Thoracic aorta (tissue), 2 donors: ENCODE measurements around the gene MAFG. TPM values are rescaled to one million over a fixed set of nuclear protein-coding genes. Genes with fewer than 3 reads are reported as not detected.

Source experiments
- ATAC-seq: fragments of 150-250 bp; one replicate; pipeline ENCODE4 v1.8.0; 2017; ENCODE audit warnings: low read depth; ENCODE audit not compliant: insufficient number of reproducible peaks, low FRiP score
- DNase-seq: peaks from one replicate; pipeline ENCODE4 v3.0.0-alpha.2; 2020; ENCODE audit warnings: low spot score
- H3K27ac ChIP-seq, 2 donors: fragments of 200-600 bp; sonication (generic); 1 replicate in 1 of 2; 2 replicates in 1 of 2; pipeline ENCODE4 v1.5.1; 2016; ENCODE audit warnings: mild to moderate bottlenecking in 2 of 2, moderate library complexity in 2 of 2
- H3K27me3 ChIP-seq: fragments of 200-600 bp; sonication (generic); replicated peaks from 2 replicates; pipeline ENCODE4 v1.6.0; 2016; ENCODE audit warnings: mild to moderate bottlenecking; ENCODE audit not compliant: insufficient read depth
- H3K36me3 ChIP-seq: fragments of 200-600 bp; sonication (generic); one replicate; pipeline ENCODE4 v1.5.1; 2016
- H3K4me1 ChIP-seq, 2 donors: fragments of 200-600 bp; sonication (generic); 1 replicate in 1 of 2; 2 replicates in 1 of 2; pipeline versions ENCODE4 v1.5.1 to v1.6.0; 2016; ENCODE audit warnings: low read depth in 2 of 2, mild to moderate bottlenecking in 1 of 2; ENCODE audit not compliant: control insufficient read depth in 1 of 2
- H3K4me3 ChIP-seq: fragments of 200-600 bp; sonication (generic); 2 replicates; pipeline ENCODE4 v1.5.1; 2016; ENCODE audit warnings: mild to moderate bottlenecking
- H3K9me3 ChIP-seq: fragments of 200-600 bp; sonication (generic); 2 replicates; pipeline ENCODE4 v1.5.1; 2016
- CTCF ChIP-seq: fragments of 200-600 bp; sonication (generic); IDR thresholded peaks from one replicate; pipeline ENCODE4 v1.5.1; 2019; ENCODE audit warnings: antibody characterized with exemption
- total RNA-seq, 2 donors: library from RNA; depleted of rRNA; stranded (reverse); fragments of >200 nt; gene quantifications; one replicate each; pipeline versions ENCODE4 v1.1.0 to v1.2.3, GENCODE V29; 2016

Gene MAFG
- total RNA-seq, 2 donors from 2014 or later, result 29.8 to 32.1 TPM

GRCh38 chr17:81870981-81871386, 56.6 kb downstream of the MAFG start, which contains the start of gene ARHGDIA:
TSS of gene ARHGDIA (minus strand) at chr17:81871337. CDS start at chr17:81869930, 1,407 bp downstream.
- DNase-seq, result no peak
- H3K4me3 ChIP-seq, result peak within 1 kb of the TSS; percentile 95
- no peaks in the 10 kb centered on the region for H3K9me3 ChIP-seq
- peak; percentile 63 for ATAC-seq
- H3K36me3 ChIP-seq, result peaks cover 15% of the 10 kb centered on the region
- TF ChIP-seq CTCF, result no peak
- H3K27ac ChIP-seq, result peak within 1 kb of the TSS; percentile 98 to 99
- no peaks in the 10 kb centered on the region for H3K27me3 ChIP-seq
- H3K4me1 ChIP-seq, result peaks cover 20 to 40% of the 10 kb centered on the region in 2 donors

- Histone ChIP-seq H3K36me3 (peaks cover 15% of the 10 kb centered on the region), H3K4me3 (peak overlapping the region; percentile 95), H3K9me3 (no peaks in the 10 kb centered on the region), H3K27me3 (no peaks in the 10 kb centered on the region), H3K4me1 (peaks cover 20 to 40% of the 10 kb centered on the region in 2 donors), H3K27ac (peak overlapping the region; percentile 92 to 95)
- TF ChIP-seq CTCF, result no peak
- DNase-seq (no peak), ATAC-seq (no peak)
Observed at GRCh38 chr17:81870131-81870980, 57.2 kb downstream of the MAFG start.

GRCh38 chr17:81869221-81870130, 58.1 kb downstream of the MAFG start:
- Histone ChIP-seq H3K27me3 (no peaks in the 10 kb centered on the region), H3K4me1 (peaks cover 20 to 40% of the 10 kb centered on the region in 2 donors), H3K9me3 (no peaks in the 10 kb centered on the region), H3K27ac (peak overlapping the region; percentile 92 to 95), H3K4me3 (peak overlapping the region; percentile 95), H3K36me3 (peaks cover 15% of the 10 kb centered on the region)
- TF ChIP-seq CTCF, result peak; percentile 92
- DNase-seq, result no peak
- ATAC-seq, result no peak

GRCh38 chr17:81868674-81869220, 58.8 kb downstream of the MAFG start:
- Histone ChIP-seq H3K4me1 (peaks cover 20 to 40% of the 10 kb centered on the region in 2 donors), H3K27me3 (no peaks in the 10 kb centered on the region), H3K27ac (peak overlapping the region; percentile 92 to 95), H3K36me3 (peaks cover 15% of the 10 kb centered on the region), H3K4me3 (no peak overlapping the region), H3K9me3 (no peaks in the 10 kb centered on the region)
- no peak for DNase-seq
- no peak for TF ChIP-seq CTCF
- no peak for ATAC-seq

Other genes starting within 250 kb of the MAFG start
- gene ARL16, start 243.9 kb downstream of the MAFG start, total RNA-seq, result 10 to 100 TPM; 34.4 to 40.7 TPM
- gene HGS, start 243.7 kb downstream of the MAFG start, total RNA-seq, result 100 to 1,000 TPM in 1 of 2 donors, 10 to 100 TPM in 1; 93.8 to 108 TPM
- 10 to 100 TPM; 19.8 to 33.4 TPM for gene MRPL12, start 224.4 kb downstream of the MAFG start, total RNA-seq
- gene SLC25A10, start 215.5 kb downstream of the MAFG start, total RNA-seq, result 1 to 10 TPM; 2.2 to 4.7 TPM
- gene GCGR, start 123.6 kb downstream of the MAFG start, total RNA-seq, result not detected
- gene MCRIP1, start 94.4 kb downstream of the MAFG start, total RNA-seq, result 100 to 1,000 TPM in 1 of 2 donors, 10 to 100 TPM in 1; 57.5 to 116 TPM
- gene PPP1R27, start 92.7 kb downstream of the MAFG start, total RNA-seq, result not detected
- 100 to 1,000 TPM; 515 to 655 TPM for gene P4HB, start 67.2 kb downstream of the MAFG start, total RNA-seq
- 100 to 1,000 TPM; 206 to 324 TPM for gene ARHGDIA, start 56.4 kb downstream of the MAFG start, total RNA-seq
- 10 to 100 TPM; 43.8 to 51.4 TPM for gene ALYREF, start 36.1 kb downstream of the MAFG start, total RNA-seq
- gene ANAPC11, start 36.0 kb downstream of the MAFG start, total RNA-seq, result 100 to 1,000 TPM in 1 of 2 donors, 10 to 100 TPM in 1; 94.1 to 120 TPM
- 1 to 10 TPM in 1 of 2 donors, under 1 TPM in 1; 0.35 to 2.6 TPM for gene NPB, start 25.5 kb downstream of the MAFG start, total RNA-seq
- 10 to 100 TPM; 13.6 to 81.9 TPM for gene PCYT2, start 16.3 kb downstream of the MAFG start, total RNA-seq
- 10 to 100 TPM; 15.8 to 41.3 TPM for gene SIRT7, start 9.6 kb downstream of the MAFG start, total RNA-seq
- 10 to 100 TPM; 14.4 to 15.0 TPM for gene PYCR1, start 9.6 kb upstream of the MAFG start, total RNA-seq
- not detected for gene MYADML2, start 19.5 kb upstream of the MAFG start, total RNA-seq
- not detected for gene NOTUM, start 33.5 kb upstream of the MAFG start, total RNA-seq
- gene ASPSCR1, start 49.9 kb upstream of the MAFG start, total RNA-seq, result 10 to 100 TPM; 20.6 to 41.3 TPM
- 10 to 100 TPM; 31.4 to 40.4 TPM for gene CENPX, start 95.1 kb upstream of the MAFG start, total RNA-seq
- gene LRRC45, start 95.6 kb upstream of the MAFG start, total RNA-seq, result 10 to 100 TPM in 1 of 2 donors, 1 to 10 TPM in 1; 6.1 to 14.2 TPM
- gene RAC3, start 103.9 kb upstream of the MAFG start, total RNA-seq, result 1 to 10 TPM in 1 of 2 donors, not detected in 1; 1.8 TPM
- gene DCXR, start 110.0 kb upstream of the MAFG start, total RNA-seq, result 10 to 100 TPM; 33.9 to 87.1 TPM
- 10 to 100 TPM; 39.9 to 45.3 TPM for gene RFNG, start 124.1 kb upstream of the MAFG start, total RNA-seq
- 10 to 100 TPM; 43.2 to 91.9 TPM for gene GPS1, start 124.2 kb upstream of the MAFG start, total RNA-seq
- gene DUS1L, start 138.1 kb upstream of the MAFG start, total RNA-seq, result 10 to 100 TPM; 77.3 to 88.9 TPM
- 10 to 100 TPM; 49.6 to 50.9 TPM for gene FASN, start 170.5 kb upstream of the MAFG start, total RNA-seq